ENCODE measurements around the gene PQBP1. TPM values are rescaled to one million over a fixed set of nuclear protein-coding genes. Genes with fewer than 3 reads are reported as not detected.

The PQBP1 gene
- total RNA-seq, 1 donor from 2014 or later: 80.1 TPM

GRCh38 chrX:48945517-48946348 is 48.0 kb downstream of the PQBP1 start:
- Mint-ChIP-seq H3K27ac (ENCODE audit: unreplicated experiment) (no peak overlapping the region), H3K4me1 (ENCODE audit: unreplicated experiment) (peaks cover 8% of the 10 kb centered on the region), H3K9me3 (ENCODE audit: unreplicated experiment) (no peaks in the 10 kb centered on the region), H3K36me3 (ENCODE audit: low read depth, unreplicated experiment) (peaks cover 13% of the 10 kb centered on the region), H3K4me3 (ENCODE audit: unreplicated experiment) (no peak overlapping the region), H3K27me3 (ENCODE audit: unreplicated experiment) (peaks cover 6% of the 10 kb centered on the region)
- TF ChIP-seq CTCF (IDR thresholded peaks at IDR 0.05; ENCODE audit: unreplicated experiment): no peak
- DNase-seq (ENCODE audit: low spot score): peak; percentile 40

- Mint-ChIP-seq H3K27ac (ENCODE audit: unreplicated experiment) (no peak overlapping the region), H3K27me3 (ENCODE audit: unreplicated experiment) (peaks cover 2% of the 10 kb centered on the region), H3K36me3 (ENCODE audit: low read depth, unreplicated experiment) (no peaks in the 10 kb centered on the region), H3K4me1 (ENCODE audit: unreplicated experiment) (no peaks in the 10 kb centered on the region), H3K4me3 (ENCODE audit: unreplicated experiment) (no peak overlapping the region), H3K9me3 (ENCODE audit: unreplicated experiment) (no peaks in the 10 kb centered on the region)
- no peak for DNase-seq (ENCODE audit: low spot score)
- TF ChIP-seq CTCF (IDR thresholded peaks at IDR 0.05; ENCODE audit: unreplicated experiment): no peak
Measured at GRCh38 chrX:48948589-48948988, 50.9 kb downstream of the PQBP1 start.

Other genes starting within 250 kb of the PQBP1 start
- 2.7 TPM for gene WAS, start 214.1 kb upstream of the PQBP1 start, total RNA-seq (ENCODE audit: unreplicated experiment)
- gene SUV39H1, start 201.2 kb upstream of the PQBP1 start, total RNA-seq (ENCODE audit: unreplicated experiment): 6.8 TPM
- not detected for gene GLOD5, start 136.2 kb upstream of the PQBP1 start, total RNA-seq (ENCODE audit: unreplicated experiment)
- gene GATA1, start 111.3 kb upstream of the PQBP1 start, total RNA-seq (ENCODE audit: unreplicated experiment): not detected
- gene HDAC6, start 95.9 kb upstream of the PQBP1 start, total RNA-seq (ENCODE audit: unreplicated experiment): 122 TPM
- not detected for gene ERAS, start 71.4 kb upstream of the PQBP1 start, total RNA-seq (ENCODE audit: unreplicated experiment)
- 2.0 TPM for gene PCSK1N, start 62.3 kb upstream of the PQBP1 start, total RNA-seq (ENCODE audit: unreplicated experiment)
- 70.6 TPM for gene TIMM17B, start 162 bp upstream of the PQBP1 start, total RNA-seq (ENCODE audit: unreplicated experiment)
- gene SLC35A2, start 13.7 kb downstream of the PQBP1 start, total RNA-seq (ENCODE audit: unreplicated experiment): 27.2 TPM
- gene PIM2, start 21.1 kb downstream of the PQBP1 start, total RNA-seq (ENCODE audit: unreplicated experiment): 7.0 TPM
- 48.8 TPM for gene OTUD5, start 59.7 kb downstream of the PQBP1 start, total RNA-seq (ENCODE audit: unreplicated experiment)
- gene KCND1, start 73.9 kb downstream of the PQBP1 start, total RNA-seq (ENCODE audit: unreplicated experiment): 6.0 TPM
- 63.6 TPM for gene GRIPAP1, start 104.3 kb downstream of the PQBP1 start, total RNA-seq (ENCODE audit: unreplicated experiment)
- 31.0 TPM for gene TFE3, start 145.4 kb downstream of the PQBP1 start, total RNA-seq (ENCODE audit: unreplicated experiment)
- gene CCDC120, start 161.1 kb downstream of the PQBP1 start, total RNA-seq (ENCODE audit: unreplicated experiment): 22.5 TPM
- gene PRAF2, start 176.1 kb downstream of the PQBP1 start, total RNA-seq (ENCODE audit: unreplicated experiment): 22.3 TPM
- gene WDR45, start 182.0 kb downstream of the PQBP1 start, total RNA-seq (ENCODE audit: unreplicated experiment): 46.4 TPM
- 28.8 TPM for gene GPKOW, start 225.8 kb downstream of the PQBP1 start, total RNA-seq (ENCODE audit: unreplicated experiment)

Measured in endothelial cell (in vitro differentiated cells).